ENCODE data around the gene LAMTOR3.
"Not testable (repeated sequence)": the region's sequence is repeated elsewhere in the genome, so short reads cannot be mapped to it uniquely, and the experiment has no call there.

Gene LAMTOR3

DNA sequence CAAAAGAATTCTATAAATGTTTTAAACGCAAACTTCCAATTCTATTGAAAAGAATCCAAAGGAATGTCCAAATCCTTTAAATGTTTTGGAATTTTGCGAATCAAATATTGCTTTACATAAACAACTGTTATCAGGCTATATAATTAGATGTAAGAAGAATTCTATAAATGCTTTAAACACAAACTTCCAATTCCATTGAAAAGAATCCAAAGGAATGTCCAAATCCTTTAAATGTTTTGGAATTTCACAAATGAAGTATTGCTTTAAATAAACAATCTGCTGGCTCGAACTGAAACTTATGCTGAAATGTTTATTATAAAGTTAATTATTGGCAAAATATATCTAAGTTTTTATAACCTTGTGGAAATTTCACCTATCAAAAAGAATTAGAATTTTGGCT, 61.5 kb downstream of the LAMTOR3 start:
- DNase-seq (ENCODE audit: low read depth in 1 of 2, low spot score in 1 of 2) = no peak

- DNase-seq (ENCODE audit: low read depth in 1 of 2, low spot score in 1 of 2) = no peak
Observed at GRCh38 chr4:99832321-99832720, 61.9 kb downstream of the LAMTOR3 start.

GRCh38 chr4:99830051-99830450, 64.2 kb downstream of the LAMTOR3 start:
- not testable (repeated sequence) for DNase-seq (ENCODE audit: low read depth in 1 of 2, low spot score in 1 of 2)

DNA sequence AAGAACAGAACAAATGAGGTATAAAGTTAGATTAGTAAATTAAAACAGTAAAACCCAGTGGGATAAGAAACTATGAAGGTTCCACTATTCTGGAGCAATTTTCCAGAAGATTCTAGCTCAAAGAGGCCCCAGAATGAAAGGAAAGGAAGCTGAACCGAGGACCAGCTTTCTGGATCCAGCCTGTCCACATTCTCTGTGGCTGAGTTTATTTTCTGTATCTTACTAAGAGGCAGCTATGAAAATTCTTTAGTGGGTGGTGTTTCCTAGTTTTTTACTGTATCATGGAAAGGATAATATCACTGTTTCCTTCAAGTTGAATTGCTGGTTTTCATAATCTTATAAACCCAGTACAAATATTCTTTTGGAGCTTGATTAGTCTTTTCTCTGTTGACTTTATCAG, 65.8 kb downstream of the LAMTOR3 start:
- DNase-seq (ENCODE audit: low read depth in 1 of 2, low spot score in 1 of 2) = no peak
